Stimulated activated CD4-positive, alpha-beta T cell treated with anti-CD3 and anti-CD28 coated beads, Interleukin-4, amount 100 ng/mL, for 24 hours (primary cell): Measurements from ENCODE around the gene PHF2.

Experiments used
- DNase-seq: peaks from one replicate; pipeline ENCODE4 v3.0.0-alpha.2; 2020

Gene PHF2

GRCh38 chr9:93569621-93570174 lies 6.7 kb upstream of the PHF2 start:
- no peak for DNase-seq

- DNase-seq = no peak
Observed at GRCh38 chr9:93572221-93572620, 4.2 kb upstream of the PHF2 start.

- DNase-seq = no peak
Observed at GRCh38 chr9:93572636-93573515, 3.5 kb upstream of the PHF2 start.

GRCh38 chr9:93573516-93573828 lies 2.9 kb upstream of the PHF2 start:
- DNase-seq = no peak

GRCh38 chr9:93574091-93574899 lies 2.1 kb upstream of the PHF2 start:
- DNase-seq = no peak

GRCh38 chr9:93574900-93575795 lies 1.2 kb upstream of the PHF2 start:
- DNase-seq = no peak

GRCh38 chr9:93575796-93576257 lies 557 bp upstream of the PHF2 start:
- peak; percentile 53 for DNase-seq

- DNase-seq = no peak
Observed at GRCh38 chr9:93577078-93577974, 942 bp downstream of the PHF2 start.

- no peak for DNase-seq
Observed at GRCh38 chr9:93577975-93578682, 1.7 kb downstream of the PHF2 start.

GRCh38 chr9:93578844-93579243 lies 2.5 kb downstream of the PHF2 start:
- DNase-seq = no peak

GRCh38 chr9:93579711-93580516 lies 3.5 kb downstream of the PHF2 start:
- DNase-seq = no peak

- DNase-seq = no peak
Observed at GRCh38 chr9:93580654-93581380, 4.4 kb downstream of the PHF2 start.

GRCh38 chr9:93582115-93582514 lies 5.7 kb downstream of the PHF2 start:
- no peak for DNase-seq

- DNase-seq = no peak
Observed at GRCh38 chr9:93582550-93582949, 6.2 kb downstream of the PHF2 start.

- no peak for DNase-seq
Observed at GRCh38 chr9:93585259-93585658, 8.9 kb downstream of the PHF2 start.

- no peak for DNase-seq
Observed at GRCh38 chr9:93585695-93586094, 9.3 kb downstream of the PHF2 start.

- no peak for DNase-seq
Observed at GRCh38 chr9:93586290-93587057, 10.1 kb downstream of the PHF2 start.

GRCh38 chr9:93587284-93587650 lies 10.9 kb downstream of the PHF2 start:
- no peak for DNase-seq
